Ishikawa (cell line): ENCODE results near the gene NR1D2.

Source experiments
- EP300 ChIP-seq: IDR thresholded peaks from 2 replicates; pipeline ENCODE4 v1.6.1; 2012; ENCODE audit warnings: borderline replicate concordance
- NFIC ChIP-seq: IDR thresholded peaks from 2 replicates; pipeline ENCODE4 v1.6.1; 2012
- RAD21 ChIP-seq: IDR thresholded peaks from 2 replicates; pipeline ENCODE4 v1.6.1; 2012; ENCODE audit warnings: low read depth
- TAF1 ChIP-seq: IDR thresholded peaks from 2 replicates; pipeline ENCODE4 v1.6.1; 2012; ENCODE audit warnings: low read depth, mild to moderate bottlenecking

DNA sequence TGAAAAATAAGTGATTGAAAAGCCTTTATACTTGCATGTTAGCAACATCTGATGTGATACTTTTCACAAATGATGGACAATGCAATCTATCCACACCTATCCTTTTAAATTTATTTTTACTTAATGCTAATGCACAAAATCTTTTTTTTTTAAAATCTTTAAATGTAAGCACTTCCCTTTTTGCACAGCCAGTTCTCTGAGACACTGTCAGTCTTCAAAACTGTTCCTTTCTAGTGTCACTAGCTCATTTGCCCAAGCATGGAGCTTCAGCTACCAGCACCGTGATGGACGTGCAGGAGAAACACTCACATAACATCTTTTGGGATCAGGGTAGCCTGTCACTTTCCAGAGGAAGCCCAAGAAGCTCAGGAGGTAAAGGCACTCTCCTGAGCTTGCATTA, 50.1 kb downstream of the NR1D2 start:
- no peak for TF ChIP-seq NFIC
- no peak for TF ChIP-seq RAD21
- no peak for TF ChIP-seq EP300
- no peak for TF ChIP-seq TAF1
